SW480 (cell line): ENCODE measurements around the gene SPATA13.
A peak's percentile ranks its signal among the peaks of the same experiment; 100 is the strongest.
"Not testable (repeated sequence)": the region's sequence is repeated elsewhere in the genome, so short reads cannot be mapped to it uniquely, and the experiment has no call there.

Experiments used
- DNase-seq: peaks from one replicate; pipeline ENCODE4 v3.0.0-alpha.2; 2016; ENCODE audit warnings: low spot score

Gene SPATA13

DNA sequence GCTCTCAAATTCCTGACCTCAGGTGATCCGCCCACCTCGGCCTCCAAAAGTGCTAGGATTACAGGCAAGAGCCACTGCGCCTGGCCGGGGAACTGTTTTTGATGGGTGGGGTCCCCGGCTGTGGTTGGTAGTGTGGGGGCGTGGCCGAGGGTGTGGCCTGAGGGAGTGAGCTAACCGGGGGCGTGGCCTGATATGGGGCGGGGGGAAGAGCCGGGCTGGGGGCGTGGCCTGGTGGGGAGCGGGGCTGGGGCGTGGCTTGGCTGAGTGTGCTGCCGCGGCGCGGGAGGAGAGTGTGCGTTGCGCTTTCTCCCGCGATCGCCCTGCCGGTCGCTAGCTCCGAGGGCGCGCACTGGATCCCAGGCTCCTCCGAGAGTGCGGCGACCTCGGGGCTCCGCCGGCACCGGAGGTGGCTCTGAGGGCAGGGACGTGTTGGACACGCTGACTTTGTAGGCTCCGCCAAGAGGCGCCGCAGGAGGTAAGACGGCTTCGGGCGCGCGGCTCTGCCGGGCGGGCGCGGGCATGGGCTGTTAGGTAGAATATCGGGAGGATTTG lies at the start of gene SPATA13:
SPATA13 (plus strand) TSS at position 263 of the 552 bp plus-strand sequence. CDS start 62,210 bp downstream, outside the sequence.
- peak; percentile 96 for DNase-seq

DNA sequence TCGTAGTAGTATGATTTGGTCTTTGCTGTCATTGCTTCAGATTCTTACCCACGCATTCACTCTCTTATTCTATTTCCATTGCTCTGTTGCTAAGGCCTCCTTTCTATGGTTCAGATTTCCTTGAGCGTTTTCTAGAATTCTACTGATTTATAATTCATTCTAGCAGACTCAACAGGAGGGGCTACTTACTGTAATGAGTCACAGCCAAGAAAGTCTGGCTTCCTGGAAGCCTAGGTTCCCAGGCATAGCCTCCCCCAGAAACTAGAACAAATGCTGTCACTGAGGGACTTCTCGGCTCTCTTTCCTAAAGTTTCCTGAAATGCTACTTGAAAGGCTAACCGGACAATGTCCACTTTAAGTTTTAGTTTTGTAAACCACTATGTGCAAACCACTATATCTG lies 47.7 kb upstream of the SPATA13 start:
- DNase-seq = no peak

DNA sequence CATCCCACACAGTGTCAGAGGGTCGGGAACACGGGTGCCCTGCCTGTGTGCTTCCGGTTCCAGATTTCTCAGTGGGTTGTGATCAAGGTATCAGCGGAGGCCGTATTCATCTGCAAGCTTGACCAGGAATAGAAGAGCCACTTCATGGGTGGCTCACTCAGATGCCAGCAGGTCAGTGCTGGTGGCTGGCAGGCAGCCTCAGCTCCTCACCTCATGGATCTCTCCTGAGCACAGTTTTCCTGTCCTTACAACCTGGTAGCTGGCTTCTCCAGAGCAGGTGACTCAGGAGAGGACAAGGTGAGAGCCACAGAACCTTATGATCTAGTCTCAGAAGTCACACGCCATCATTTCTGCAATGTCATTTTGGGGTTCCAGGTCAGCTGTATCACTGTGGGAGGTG lies 44.8 kb upstream of the SPATA13 start:
- DNase-seq = no peak

DNA sequence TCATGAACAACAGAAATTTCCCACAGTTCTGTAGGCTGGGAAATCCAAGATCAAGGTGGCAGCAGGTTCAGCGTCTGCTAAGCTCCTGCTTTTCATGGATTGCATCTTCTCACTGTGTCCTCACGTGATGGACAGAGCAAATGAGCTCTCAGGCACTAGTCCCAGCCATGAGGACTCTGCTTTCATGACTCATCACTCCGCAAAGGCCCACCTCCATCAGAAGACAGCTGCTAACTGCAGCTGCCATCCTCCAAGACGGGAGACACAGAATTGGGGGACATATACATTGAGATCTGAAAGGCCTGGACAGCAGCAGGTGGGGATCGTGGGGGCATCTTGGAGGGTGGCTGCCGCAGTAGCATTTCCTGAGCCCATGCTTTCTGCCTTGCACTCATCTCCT lies 44.4 kb upstream of the SPATA13 start:
- peak; percentile 28 for DNase-seq

GRCh38 chr13:24118576-24118975 lies 41.9 kb upstream of the SPATA13 start:
- DNase-seq = no peak

GRCh38 chr13:24119626-24120508 lies 40.7 kb upstream of the SPATA13 start:
- no peak for DNase-seq

DNA sequence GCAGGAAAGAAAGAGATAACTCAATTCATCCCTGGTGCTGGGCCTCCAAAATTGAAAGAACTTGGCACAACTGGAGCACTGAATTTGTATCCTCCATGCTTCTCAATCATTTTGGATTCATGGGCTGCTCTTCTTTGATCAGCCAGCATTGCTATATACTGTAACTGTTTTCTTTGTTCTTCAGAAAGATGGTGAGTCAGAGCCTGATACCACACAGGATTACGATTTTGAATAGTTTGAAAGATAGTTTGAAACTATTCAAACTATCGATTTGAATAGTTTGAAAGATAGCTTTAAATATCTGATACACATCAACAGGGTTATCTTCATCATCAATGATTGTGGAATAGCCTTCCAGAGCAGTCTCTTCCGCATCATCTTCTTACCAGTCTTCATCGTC lies 38.5 kb upstream of the SPATA13 start:
- DNase-seq = not testable (repeated sequence)

DNA sequence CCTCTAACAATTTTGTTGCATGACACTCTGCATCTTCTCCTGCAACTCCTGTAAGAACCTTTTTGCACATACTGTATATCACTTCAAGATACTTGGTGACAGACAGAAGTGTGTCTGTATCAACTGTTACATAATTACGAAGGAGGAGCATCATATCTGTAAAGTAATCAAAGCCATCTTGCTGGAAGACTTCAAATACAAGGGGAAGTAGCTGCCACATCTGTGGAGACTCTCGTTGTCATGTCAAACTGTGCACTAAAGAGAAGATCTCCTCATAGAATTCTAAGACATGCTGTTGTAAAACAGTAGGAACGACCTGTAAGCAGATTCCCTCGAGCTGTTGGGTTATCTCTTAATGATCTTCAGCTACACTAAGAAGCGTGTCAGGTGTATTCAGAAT lies 38.0 kb upstream of the SPATA13 start:
- no peak for DNase-seq

- no peak for DNase-seq
Measured at GRCh38 chr13:24123761-24124160, 36.8 kb upstream of the SPATA13 start.

GRCh38 chr13:24124789-24125476 lies 35.6 kb upstream of the SPATA13 start:
- no peak for DNase-seq

DNA sequence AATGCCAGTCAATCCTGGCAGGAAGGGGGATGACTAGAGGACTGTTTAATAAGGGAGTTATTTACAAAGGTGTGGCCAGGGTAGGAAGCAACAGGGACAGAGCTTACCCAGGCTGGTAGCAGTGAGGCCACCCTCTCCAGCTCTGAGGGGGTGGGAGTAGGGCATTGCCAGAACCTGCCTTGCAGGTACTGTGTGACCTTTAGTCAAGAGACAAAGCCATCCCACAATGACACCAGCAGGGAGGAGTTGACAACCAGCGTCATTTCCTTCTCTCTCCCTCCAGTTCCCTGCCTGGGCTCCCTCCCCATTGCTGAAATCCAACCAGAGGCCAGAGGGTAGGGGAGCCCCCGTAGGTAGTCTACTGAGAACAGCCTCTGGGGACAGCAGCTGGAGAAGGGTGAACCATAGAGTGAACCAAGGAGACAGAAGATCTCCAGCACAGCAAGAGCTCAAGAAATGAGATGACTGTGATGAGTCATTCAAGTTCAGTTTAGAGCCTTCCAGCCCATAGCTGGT lies 33.3 kb upstream of the SPATA13 start:
- peak; percentile 95 for DNase-seq

DNA sequence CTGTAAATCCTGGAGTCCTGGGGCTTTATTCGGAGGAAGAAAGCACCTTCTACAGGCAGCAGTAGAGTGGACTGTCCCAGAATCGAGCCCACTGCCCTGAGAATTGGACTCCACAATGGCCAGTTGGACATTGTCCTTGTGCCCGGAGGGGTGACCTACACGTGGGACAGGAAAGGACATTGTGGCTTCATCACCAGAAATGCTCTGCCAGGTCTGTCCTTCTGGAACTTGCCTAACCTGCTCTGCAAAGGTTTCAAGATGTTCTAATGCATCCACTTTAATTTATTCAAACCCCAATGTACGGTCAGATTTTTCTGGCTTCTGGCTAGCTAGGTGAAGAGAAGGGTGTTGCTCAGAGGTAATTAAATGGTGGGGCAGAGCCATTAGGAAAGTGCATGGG lies 32.4 kb upstream of the SPATA13 start:
- no peak for DNase-seq

GRCh38 chr13:24128962-24129361 lies 31.6 kb upstream of the SPATA13 start:
- DNase-seq = peak; percentile 35

DNA sequence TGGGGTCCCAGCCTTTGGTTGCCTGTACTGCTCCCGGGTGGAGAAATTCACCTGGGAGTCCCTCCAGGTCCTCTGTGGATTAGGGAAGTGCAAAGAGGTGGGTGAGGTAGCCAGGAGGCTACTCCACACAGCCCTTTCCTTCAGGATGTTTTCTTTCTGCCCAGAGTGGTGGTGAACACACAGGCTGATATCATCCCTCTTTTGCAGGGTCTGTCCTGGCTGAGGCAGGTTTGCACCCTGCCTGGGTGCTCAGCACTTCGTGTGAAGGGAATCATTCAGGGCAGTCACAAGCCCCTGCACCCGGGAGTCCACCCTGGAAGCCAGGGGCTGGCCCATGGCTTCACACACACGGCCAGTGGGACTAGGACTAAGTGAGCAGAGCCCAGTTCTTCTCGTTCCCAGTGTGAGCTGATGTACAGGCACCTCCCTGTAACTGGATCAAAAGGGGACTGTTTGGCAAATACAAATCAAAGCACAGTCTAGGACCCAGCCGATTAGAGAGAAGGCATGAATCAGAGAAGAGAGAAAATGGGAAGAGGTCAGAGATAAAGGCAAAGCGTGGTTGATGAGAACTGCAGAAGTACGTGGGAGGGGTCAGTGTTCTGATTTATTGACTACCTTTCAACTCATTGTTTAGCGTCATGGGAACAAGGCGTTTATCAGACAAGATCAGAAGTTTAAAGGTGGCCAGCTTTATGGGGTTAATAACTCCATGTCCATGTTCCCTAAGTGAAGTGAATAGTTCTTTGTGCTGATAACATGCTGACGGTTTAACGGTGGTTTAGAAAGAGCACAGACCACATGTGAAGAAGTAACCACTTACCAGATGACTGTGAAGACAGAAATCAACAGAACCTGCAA lies 30.4 kb upstream of the SPATA13 start:
- DNase-seq = peak; percentile 97

GRCh38 chr13:24131749-24132148 lies 28.8 kb upstream of the SPATA13 start:
- no peak for DNase-seq

- no peak for DNase-seq
Measured at GRCh38 chr13:24133021-24133795, 27.3 kb upstream of the SPATA13 start.

GRCh38 chr13:24134231-24134630 lies 26.3 kb upstream of the SPATA13 start:
- DNase-seq = no peak

GRCh38 chr13:24134757-24135156 lies 25.8 kb upstream of the SPATA13 start:
- DNase-seq = no peak

- no peak for DNase-seq
Measured at GRCh38 chr13:24135674-24136300, 24.7 kb upstream of the SPATA13 start.

- DNase-seq = no peak
Measured at GRCh38 chr13:24138911-24139310, 21.6 kb upstream of the SPATA13 start.
